Upper lobe of left lung (tissue), 4 donors: ENCODE results near the gene LYL1.

Experiments used
- CTCF ChIP-seq, 6 experiments: fragments of 450-650 bp in 4 of 6; fragments of 200-600 bp in 2 of 6; sonication (generic) in 2 of 6; IDR thresholded peaks; one replicate each; pipeline ENCODE4 v1.5.1; 2016 to 2019; ENCODE audit warnings: antibody characterized with exemption in 6 of 6
- EP300 ChIP-seq, 4 donors: sonication (generic); formaldehyde crosslinking; IDR thresholded peaks; one replicate each; pipeline ENCODE4 v1.5.1; 2017; ENCODE audit warnings: antibody characterized with exemption in 4 of 4, control low read depth in 2 of 4
- POLR2A ChIP-seq, 4 donors: fragments of 450-650 bp; IDR thresholded peaks; one replicate each; pipeline ENCODE4 v1.5.1; 2016 to 2017; ENCODE audit warnings: antibody characterized with exemption in 4 of 4, mild to moderate bottlenecking in 2 of 4
- POLR2AphosphoS5 ChIP-seq, 2 donors: sonication (generic); formaldehyde crosslinking; IDR thresholded peaks; one replicate each; pipeline ENCODE4 v1.5.1; 2017; ENCODE audit warnings: antibody characterized with exemption in 2 of 2

- TF ChIP-seq CTCF (IDR thresholded peaks at IDR 0.05) (no peak), POLR2AphosphoS5 (IDR thresholded peaks at IDR 0.05) (no peak), POLR2A (IDR thresholded peaks at IDR 0.05) (no peak), EP300 (IDR thresholded peaks at IDR 0.05) (no peak)
Measured at GRCh38 chr19:13112555-13112954, 9.9 kb upstream of the LYL1 start.
